Measurements from ENCODE around the gene TMEM213.

TMEM213 gene

GRCh38 chr7:138878051-138878450 lies 80.3 kb downstream of the TMEM213 start:
- peak in 1 of 3 donors; percentile 5 for DNase-seq

- no peak for DNase-seq
Measured at GRCh38 chr7:138878856-138879255, 81.1 kb downstream of the TMEM213 start.

- no peak for DNase-seq
Measured at GRCh38 chr7:138879356-138879755, 81.6 kb downstream of the TMEM213 start.

- no peak for DNase-seq
Measured at GRCh38 chr7:138880881-138881578, 83.2 kb downstream of the TMEM213 start.

- no peak for DNase-seq
Measured at GRCh38 chr7:138881579-138882188, 83.9 kb downstream of the TMEM213 start.

GRCh38 chr7:138882249-138882648 lies 84.5 kb downstream of the TMEM213 start:
- DNase-seq, result no peak

GRCh38 chr7:138885383-138886147 lies 87.8 kb downstream of the TMEM213 start:
- DNase-seq, result no peak

GRCh38 chr7:138886501-138886917 lies 88.7 kb downstream of the TMEM213 start:
- DNase-seq, result peak; percentile 85 to 91 (median 91)

GRCh38 chr7:138887085-138887710 lies 89.4 kb downstream of the TMEM213 start:
- no peak for DNase-seq
